Activated B cell treated with CpG ODN at 0.5 μM for 24 hours (primary cell): ENCODE measurements around the gene COX5A. TPM values are rescaled to one million over a fixed set of nuclear protein-coding genes. Genes with fewer than 3 reads are reported as not detected.

Source experiments
- ATAC-seq: fragments of 200-7000 bp; cut with Tn5 transposase; one replicate; pipeline ENCODE4 v1.10.0; 2021; ENCODE audit warnings: low read depth, mild to moderate bottlenecking, moderate library complexity
- CTCF ChIA-PET: fragments of 350-600 bp; sonication (Branson Sonifier 250); formaldehyde crosslinking; loops from one replicate; lab custom pipeline; 2021; ENCODE audit warnings: antibody characterized with exemption; lab: Charles Lee
- POLR2A ChIA-PET: fragments of 350-600 bp; sonication (Branson Sonifier 250); formaldehyde crosslinking; loops from one replicate; lab custom pipeline; 2021; ENCODE audit warnings: antibody characterized with exemption; lab: Charles Lee
- DNase-seq: peaks from one replicate; pipeline ENCODE4 v3.0.0; 2022
- H3K27ac Mint-ChIP-seq: one replicate; pipeline ENCODE4 v1.8.0; 2020; ENCODE audit warnings: mixed read lengths
- H3K27me3 Mint-ChIP-seq: one replicate; pipeline ENCODE4 v1.8.0; 2021; ENCODE audit warnings: mixed read lengths
- H3K36me3 Mint-ChIP-seq: one replicate; pipeline ENCODE4 v1.8.0; 2021; ENCODE audit warnings: low read depth, mixed read lengths
- H3K4me1 Mint-ChIP-seq: one replicate; pipeline ENCODE4 v1.8.0; 2021; ENCODE audit warnings: mixed read lengths
- H3K4me3 Mint-ChIP-seq: one replicate; pipeline ENCODE4 v1.8.0; 2020; ENCODE audit warnings: mild to moderate bottlenecking, mixed read lengths
- H3K9me3 Mint-ChIP-seq: one replicate; pipeline ENCODE4 v1.8.0; 2020; ENCODE audit warnings: mixed read lengths
- intact Hi-C: fragments of 100-400 bp; cut with micrococcal nuclease; formaldehyde crosslinking; loops from one replicate; pipeline ENCODE4 v1.15.1; 2024
- total RNA-seq: library from RNA; stranded (reverse); gene quantifications from 2 replicates; pipeline ENCODE4 v1.2.3, GENCODE V29; 2022
- TF ChIP-seq, protein P1 (sequence below): fragments of 200-600 bp; IDR thresholded peaks from one replicate; pipeline ENCODE4 v1.8.0; 2022; ENCODE audit warnings: antibody characterized with exemption, mild to moderate bottlenecking

Gene COX5A
- total RNA-seq, 1 donor from 2014 or later = 150 TPM

DNA sequence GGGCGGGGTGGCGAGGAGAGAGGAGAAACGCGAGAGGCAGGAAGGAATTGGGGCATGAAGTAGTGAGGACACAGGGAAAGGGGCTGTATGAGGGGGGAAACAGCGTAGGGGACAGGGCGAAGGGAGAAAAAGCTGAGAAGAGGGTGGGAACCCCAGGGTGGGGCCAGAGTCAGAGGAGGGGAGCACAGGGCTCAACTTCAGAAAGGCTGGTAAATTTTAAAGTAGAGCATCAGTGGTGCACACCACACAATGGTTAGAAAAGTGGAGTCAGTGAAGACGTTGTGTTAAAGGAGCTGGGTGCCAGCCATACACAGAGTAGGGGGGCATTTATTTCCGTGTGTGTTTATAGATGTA, 21.7 kb upstream of the COX5A start:
- POLR2A ChIA-PET = interaction anchor here (0.6 kb wide), 1 partner anchor 276 kb away, joined by 8 read pairs; no protein-coding TSS in a partner anchor

DNA sequence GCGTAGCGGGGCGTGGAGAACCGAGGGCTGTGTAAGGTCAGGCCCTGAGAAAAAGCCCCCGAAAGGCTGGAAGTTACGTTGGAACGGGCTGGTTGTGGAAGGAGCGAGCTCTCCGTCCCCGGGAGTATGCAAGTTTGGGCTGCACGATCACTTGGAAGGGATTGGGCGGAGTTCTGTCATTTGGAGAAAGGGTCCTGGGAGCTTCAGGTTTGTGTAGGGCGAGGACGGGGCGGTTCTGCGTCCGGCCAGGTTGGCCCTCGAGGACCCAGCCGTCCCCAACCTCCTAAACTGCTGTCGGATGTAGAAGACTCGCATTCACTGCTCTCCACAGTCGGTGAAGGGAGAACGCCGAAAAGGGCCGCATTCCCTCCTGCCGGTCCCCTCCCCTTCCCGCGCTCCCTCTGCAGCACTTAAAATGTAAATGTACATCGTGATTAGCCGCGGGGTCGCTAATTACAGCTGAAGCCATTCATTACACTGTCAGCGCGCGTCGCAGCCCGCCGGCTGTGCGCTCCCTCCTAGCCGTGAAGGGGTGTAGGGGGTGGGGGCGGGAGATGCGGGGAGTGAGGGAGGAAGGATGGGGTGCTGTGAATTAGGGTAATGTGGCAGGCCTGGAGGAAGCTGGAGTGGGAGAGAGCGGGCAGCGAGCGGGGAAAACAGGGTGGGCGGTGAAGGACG, 21.2 kb upstream of the COX5A start:
- peak overlapping the region; percentile 61 for H3K4me3 Mint-ChIP-seq
- intact Hi-C loops = loop anchor here (5.0 kb wide), 2 partner anchors 48 to 832 kb away; no protein-coding TSS in a partner anchor
- no peaks in the 10 kb centered on the region for H3K9me3 Mint-ChIP-seq
- POLR2A ChIA-PET = interaction anchor here (0.6 kb wide), 1 partner anchor 275 kb away, joined by 8 read pairs; no protein-coding TSS in a partner anchor
- TF ChIP-seq, protein P1, sequence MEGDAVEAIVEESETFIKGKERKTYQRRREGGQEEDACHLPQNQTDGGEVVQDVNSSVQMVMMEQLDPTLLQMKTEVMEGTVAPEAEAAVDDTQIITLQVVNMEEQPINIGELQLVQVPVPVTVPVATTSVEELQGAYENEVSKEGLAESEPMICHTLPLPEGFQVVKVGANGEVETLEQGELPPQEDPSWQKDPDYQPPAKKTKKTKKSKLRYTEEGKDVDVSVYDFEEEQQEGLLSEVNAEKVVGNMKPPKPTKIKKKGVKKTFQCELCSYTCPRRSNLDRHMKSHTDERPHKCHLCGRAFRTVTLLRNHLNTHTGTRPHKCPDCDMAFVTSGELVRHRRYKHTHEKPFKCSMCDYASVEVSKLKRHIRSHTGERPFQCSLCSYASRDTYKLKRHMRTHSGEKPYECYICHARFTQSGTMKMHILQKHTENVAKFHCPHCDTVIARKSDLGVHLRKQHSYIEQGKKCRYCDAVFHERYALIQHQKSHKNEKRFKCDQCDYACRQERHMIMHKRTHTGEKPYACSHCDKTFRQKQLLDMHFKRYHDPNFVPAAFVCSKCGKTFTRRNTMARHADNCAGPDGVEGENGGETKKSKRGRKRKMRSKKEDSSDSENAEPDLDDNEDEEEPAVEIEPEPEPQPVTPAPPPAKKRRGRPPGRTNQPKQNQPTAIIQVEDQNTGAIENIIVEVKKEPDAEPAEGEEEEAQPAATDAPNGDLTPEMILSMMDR = no peak
- peaks cover 29% of the 10 kb centered on the region for H3K27me3 Mint-ChIP-seq
- no peak for DNase-seq
- CTCF ChIA-PET = interaction anchor here (1.4 kb wide), 1 partner anchor 9 kb away, joined by 3 read pairs; no protein-coding TSS in a partner anchor
- no peaks in the 10 kb centered on the region for H3K36me3 Mint-ChIP-seq
- H3K4me1 Mint-ChIP-seq = peaks cover 34% of the 10 kb centered on the region
- H3K27ac Mint-ChIP-seq = no peak overlapping the region
- ATAC-seq = no peak

More for the DNA sequence above, 21.7 kb upstream of the COX5A start:
- TF ChIP-seq, protein P1 = no peak
- no peaks in the 10 kb centered on the region for H3K9me3 Mint-ChIP-seq
- DNase-seq = no peak
- intact Hi-C loops = loop anchor here (5.0 kb wide), 2 partner anchors 48 to 832 kb away; no protein-coding TSS in a partner anchor
- no peak overlapping the region for H3K27ac Mint-ChIP-seq
- no peak for ATAC-seq
- CTCF ChIA-PET = interaction anchor here (1.4 kb wide), 1 partner anchor 10 kb away, joined by 3 read pairs; no protein-coding TSS in a partner anchor
- H3K4me1 Mint-ChIP-seq = peaks cover 34% of the 10 kb centered on the region
- peaks cover 29% of the 10 kb centered on the region for H3K27me3 Mint-ChIP-seq
- no peak overlapping the region for H3K4me3 Mint-ChIP-seq
- no peaks in the 10 kb centered on the region for H3K36me3 Mint-ChIP-seq

DNA sequence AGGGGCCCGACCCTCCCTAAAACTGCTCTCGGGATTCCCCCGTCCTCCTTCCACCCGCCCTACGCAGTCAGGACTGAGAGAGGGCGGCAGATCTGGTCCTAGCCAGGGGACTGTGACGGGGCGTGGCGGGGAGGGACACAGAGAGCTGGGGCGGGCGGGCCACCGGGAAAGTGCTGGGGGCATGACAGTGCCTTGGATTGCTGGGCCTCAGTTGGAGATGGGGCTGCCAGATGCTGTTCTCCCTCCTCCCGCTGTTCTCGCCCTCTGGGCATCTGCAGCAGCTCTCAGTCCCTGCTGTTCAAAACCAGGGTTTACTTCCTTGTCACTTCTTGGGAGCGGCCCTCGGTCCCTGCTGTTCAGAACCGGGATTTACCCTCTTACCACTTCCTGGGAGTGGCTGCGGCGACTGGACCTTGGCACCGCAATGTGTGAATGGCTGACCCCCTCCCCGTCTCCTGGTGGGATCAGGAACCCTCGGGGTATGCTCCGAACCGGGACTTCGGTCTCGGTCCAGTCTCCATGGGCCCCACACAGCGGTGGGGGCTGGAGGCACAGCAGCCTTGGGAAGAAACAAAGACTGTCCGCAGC, 20.5 kb upstream of the COX5A start:
- ChIA-PET CTCF (interaction anchor here (1.4 kb wide), 1 partner anchor 9 kb away, joined by 3 read pairs; no protein-coding TSS in a partner anchor), POLR2A (interaction anchor here (2.3 kb wide), 1 partner anchor 20 kb away, joined by 10 read pairs; the partner anchor contains the start of gene COX5A)
- H3K27ac Mint-ChIP-seq = no peak overlapping the region
- H3K4me1 Mint-ChIP-seq = peaks cover 34% of the 10 kb centered on the region
- H3K9me3 Mint-ChIP-seq = no peaks in the 10 kb centered on the region
- TF ChIP-seq, protein P1 = no peak
- peak; percentile 18 for DNase-seq
- no peaks in the 10 kb centered on the region for H3K36me3 Mint-ChIP-seq
- ATAC-seq = no peak
- H3K4me3 Mint-ChIP-seq = peak overlapping the region; percentile 61
- intact Hi-C loops = loop anchor here (5.0 kb wide), 2 partner anchors 49 to 831 kb away; no protein-coding TSS in a partner anchor
- H3K27me3 Mint-ChIP-seq = peaks cover 29% of the 10 kb centered on the region

DNA sequence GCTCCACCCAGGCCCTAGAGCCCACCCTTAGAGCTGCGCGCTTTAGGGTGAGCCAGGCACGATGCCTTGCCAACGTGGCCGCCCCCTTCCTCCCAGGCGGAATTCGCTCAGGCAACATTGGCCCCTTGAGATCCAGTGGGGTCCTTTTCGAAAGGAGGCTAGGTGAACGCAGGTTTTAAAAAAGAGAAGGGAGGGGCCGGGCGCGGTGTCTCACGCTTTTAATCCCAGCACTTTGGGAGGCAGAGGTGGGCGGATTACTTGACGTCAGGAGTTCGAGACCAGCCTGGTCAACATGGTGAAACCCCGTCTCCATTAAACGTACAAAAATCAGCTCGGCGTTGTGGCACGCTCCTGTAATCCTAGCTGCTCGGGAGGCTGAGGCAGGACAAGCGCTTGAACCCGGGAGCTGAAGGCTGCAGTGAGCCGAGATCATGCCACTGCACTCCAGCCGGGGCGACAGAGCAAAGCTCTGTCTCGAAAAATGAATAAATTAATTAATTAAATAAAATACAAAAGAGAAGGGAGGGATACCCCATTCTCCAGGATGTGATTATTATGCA, 19.7 kb upstream of the COX5A start:
- ATAC-seq (no peak), DNase-seq (no peak)
- ChIA-PET POLR2A (interaction anchor here (0.6 to 2.3 kb wide), 12 partner anchors 13 to 569 kb away, joined by 3 to 11 read pairs (median 4); partner anchors contain the start of genes COX5A and PPCDC), CTCF (interaction anchor here (0.9 to 1.6 kb wide), 8 partner anchors 23 to 585 kb away, joined by 3 to 4 read pairs (median 3); partner anchors contain the start of gene SCAMP5)
- Mint-ChIP-seq H3K9me3 (no peaks in the 10 kb centered on the region), H3K4me1 (peaks cover 34% of the 10 kb centered on the region), H3K36me3 (no peaks in the 10 kb centered on the region), H3K27me3 (peaks cover 29% of the 10 kb centered on the region), H3K4me3 (peak overlapping the region; percentile 79), H3K27ac (no peak overlapping the region)
- TF ChIP-seq, protein P1 = no peak
- intact Hi-C loops = loop anchor here (2.0 to 5.0 kb wide), 4 partner anchors 19 to 830 kb away; partner anchors contain the start of genes COX5A and PPCDC
